ENCODE results near the gene PRR22.
"Not testable (repeated sequence)": the region's sequence is repeated elsewhere in the genome, so short reads cannot be mapped to it uniquely, and the experiment has no call there.

PRR22 gene

DNA sequence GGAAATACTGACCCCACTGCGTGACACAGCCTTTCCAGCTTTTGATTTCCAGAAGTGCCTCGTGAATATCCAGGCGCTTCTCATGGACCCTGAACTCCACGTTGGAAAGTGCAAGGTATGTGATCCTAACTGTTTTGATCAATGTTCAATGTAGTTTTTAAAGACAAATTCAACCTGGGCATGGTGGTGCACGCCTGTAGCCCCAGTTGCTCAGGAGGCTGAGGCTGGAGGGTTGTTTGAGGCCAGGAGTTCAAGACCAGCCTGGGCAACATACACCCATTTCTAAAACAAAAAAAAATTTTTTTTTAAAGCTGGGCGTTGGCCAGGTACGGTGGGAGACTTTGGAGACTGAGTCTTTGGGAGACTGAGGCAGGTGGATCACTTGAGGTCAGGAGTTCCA, 32.8 kb downstream of the PRR22 start:
- no peak for DNase-seq (ENCODE audit: low read depth in 2 of 2)

DNA sequence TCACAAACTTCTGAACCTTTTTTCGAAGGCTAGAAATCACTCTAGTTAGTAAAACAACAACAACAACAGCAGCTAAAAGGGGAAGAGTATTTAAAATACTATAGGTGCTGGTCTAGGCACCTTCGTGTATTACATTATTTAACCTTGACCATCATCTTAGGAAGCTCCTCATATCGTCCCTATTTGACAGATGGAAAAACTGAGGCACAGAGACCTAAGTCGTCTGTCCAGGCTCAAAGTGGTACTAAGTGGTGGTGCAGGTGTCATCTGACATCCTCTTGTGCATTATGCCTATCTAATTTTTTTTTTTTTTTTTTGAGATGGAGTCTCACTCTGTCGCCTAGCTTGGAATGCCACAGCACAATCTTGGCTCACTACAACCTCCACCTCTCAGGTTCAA, 35.0 kb downstream of the PRR22 start:
- DNase-seq (ENCODE audit: low read depth in 2 of 2) = no peak

DNA sequence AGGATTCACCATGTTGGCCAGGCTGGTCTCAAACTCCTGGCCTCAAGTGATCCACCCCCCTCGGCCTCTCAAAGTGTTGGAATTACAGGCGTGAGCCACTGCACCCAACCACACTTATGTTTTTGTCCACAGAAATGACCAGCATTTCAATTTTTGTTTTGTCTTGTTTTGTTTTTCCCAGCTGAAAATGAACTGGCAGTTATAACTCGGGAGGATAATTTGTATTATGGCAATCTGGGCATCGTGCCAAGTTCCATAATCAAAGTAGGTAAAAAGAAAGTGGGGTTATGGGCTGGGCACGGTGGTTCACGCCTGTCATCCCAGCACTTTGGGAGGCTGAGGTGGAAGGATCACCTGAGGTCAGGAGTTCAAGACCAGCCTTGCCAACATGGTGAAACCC, 35.6 kb downstream of the PRR22 start:
- DNase-seq (ENCODE audit: low read depth in 2 of 2) = not testable (repeated sequence)

DNA sequence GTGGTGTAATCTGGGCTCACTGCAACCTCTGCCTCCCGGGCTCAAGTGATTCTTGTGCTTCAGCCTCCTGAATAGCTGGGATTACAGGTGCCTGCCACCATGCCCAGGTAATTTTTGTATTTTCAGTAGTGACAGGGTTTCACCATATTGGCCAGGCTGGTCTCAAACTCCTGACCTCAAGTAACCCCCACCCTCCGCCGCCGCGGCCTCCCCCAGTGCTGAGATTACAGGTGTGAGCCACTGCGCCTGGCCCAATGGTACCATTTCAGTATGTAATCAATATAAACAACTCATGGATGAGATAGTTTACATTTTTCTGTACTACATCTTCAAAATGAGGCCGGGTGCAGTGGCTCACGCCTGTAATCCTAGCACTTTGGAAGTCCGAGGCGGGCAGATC, 39.5 kb downstream of the PRR22 start:
- not testable (repeated sequence) for DNase-seq (ENCODE audit: low read depth in 2 of 2)

DNA sequence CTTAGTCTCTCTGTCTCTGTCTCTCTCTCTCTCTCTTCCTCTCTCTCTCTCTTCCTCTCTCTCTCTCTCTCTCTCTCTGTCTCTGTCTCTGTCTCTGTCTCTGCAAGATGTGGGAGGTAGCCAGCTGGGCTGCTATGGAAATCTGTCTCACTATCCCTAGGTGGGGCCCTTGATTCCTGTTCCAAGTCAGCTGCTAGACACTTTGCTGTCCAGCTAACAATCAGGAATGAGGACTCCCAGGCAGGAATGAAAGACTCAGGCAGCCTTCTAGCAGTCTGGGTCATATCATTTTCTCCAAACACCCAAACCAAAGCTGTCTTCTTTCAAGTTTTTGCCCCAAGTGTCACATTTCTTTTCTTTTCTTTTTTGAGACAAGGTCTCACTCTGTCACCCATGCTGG, 40.9 kb downstream of the PRR22 start:
- no peak for DNase-seq (ENCODE audit: low read depth in 2 of 2)

DNA sequence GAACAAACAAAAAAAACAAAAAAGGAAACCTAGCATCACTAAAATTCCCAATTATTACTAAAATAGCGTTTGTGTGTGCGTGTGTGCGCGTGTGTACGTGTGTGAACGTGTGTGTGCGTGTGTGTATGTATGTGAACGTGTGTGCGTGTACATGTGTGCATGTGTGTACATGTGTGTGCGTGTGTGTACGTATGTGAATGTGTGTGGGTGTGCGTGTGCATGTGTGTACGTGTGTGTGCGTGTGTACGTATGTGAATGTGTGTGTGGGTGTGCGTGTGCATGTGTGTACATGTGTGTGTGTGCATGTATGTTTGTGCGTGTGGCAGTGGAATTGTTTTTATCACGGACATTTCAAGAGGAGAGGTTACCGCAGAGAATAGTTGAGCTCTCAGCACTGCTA, 42.5 kb downstream of the PRR22 start:
- no peak for DNase-seq (ENCODE audit: low read depth in 2 of 2)

DNA sequence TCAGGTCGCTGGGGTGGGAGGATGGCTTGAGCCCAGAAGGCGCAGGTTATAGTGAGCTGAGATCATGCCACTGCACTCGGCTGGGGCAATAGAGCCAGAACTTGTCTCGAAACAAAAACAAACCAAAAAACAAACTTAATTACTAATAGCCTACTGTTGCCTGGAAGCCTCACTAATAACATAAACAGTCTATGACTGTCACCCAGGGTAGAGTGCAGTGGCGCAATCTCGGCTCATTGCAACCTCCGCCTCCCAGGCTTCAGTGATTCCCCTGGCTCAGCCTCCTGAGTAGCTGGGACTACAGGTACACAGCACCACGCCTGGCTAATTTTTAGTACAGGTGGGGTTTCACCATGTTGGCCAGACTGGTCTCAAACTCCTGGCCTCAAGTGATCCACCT, 46.1 kb downstream of the PRR22 start:
- DNase-seq (ENCODE audit: low read depth in 2 of 2) = no peak

DNA sequence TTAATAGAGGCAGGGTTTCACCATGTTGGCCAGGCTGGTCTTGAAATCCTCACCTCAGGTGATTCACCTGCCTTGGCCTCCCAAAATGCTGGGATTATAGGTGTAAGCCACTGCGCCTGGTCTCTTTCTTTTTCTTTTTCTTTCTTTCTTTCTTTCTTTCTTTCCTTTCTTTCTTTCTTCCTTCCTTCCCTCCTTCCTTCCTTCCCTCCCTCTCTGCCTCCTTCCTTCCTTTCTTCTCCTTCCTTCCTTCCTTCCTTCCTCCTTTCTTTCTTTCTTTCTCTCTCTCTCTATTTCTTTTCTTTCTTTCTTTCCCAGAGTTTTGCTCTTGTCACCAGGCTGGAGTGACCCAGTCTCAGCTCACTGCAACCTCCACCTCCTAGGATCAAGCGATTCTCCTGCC, 51.4 kb downstream of the PRR22 start:
- DNase-seq (ENCODE audit: low read depth in 2 of 2) = not testable (repeated sequence)
